Measurements from ENCODE around the gene NCBP1.

NCBP1 gene

DNA sequence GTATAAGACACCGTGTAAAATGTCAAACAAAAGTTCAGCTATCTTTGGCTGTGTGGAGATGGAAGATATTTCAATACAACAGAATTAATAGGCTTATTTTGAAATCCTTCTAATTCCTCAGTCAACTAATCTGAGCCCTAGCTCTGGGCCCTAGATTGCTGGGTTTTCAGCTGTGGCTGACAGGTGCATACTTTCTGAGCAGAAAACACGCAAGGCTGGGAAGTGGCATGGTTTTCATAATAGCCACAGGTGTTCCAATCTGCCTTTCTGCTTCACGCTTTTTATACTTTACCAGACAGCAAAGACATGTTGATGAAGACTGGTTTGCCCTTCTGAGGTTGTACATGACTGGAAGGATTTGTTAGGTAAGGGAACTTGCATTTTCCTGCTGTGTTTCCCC is 84.2 kb downstream of the NCBP1 start:
- no peak for DNase-seq

GRCh38 chr9:97721396-97721795 is 87.8 kb downstream of the NCBP1 start:
- no peak for DNase-seq

GRCh38 chr9:97722331-97722730 is 88.7 kb downstream of the NCBP1 start:
- no peak for DNase-seq

All from T-helper 1 cell (primary cell).